Measurements from ENCODE around the gene RBMY1A1.
"Not testable (repeated sequence)": the region's sequence is repeated elsewhere in the genome, so short reads cannot be mapped to it uniquely, and the experiment has no call there.

Gene RBMY1A1
- long read RNA-seq, donor 1: 0 reads
- long read RNA-seq, donor 2: 0 reads
- long read RNA-seq, donor 3: 0 reads
- long read RNA-seq, donor 4: 0 reads
- long read RNA-seq, donor 5: 0 reads
- long read RNA-seq, donor 6: 0 reads
- long read RNA-seq, donor 7: 0 reads
- long read RNA-seq, donor 8: 0 reads

DNA sequence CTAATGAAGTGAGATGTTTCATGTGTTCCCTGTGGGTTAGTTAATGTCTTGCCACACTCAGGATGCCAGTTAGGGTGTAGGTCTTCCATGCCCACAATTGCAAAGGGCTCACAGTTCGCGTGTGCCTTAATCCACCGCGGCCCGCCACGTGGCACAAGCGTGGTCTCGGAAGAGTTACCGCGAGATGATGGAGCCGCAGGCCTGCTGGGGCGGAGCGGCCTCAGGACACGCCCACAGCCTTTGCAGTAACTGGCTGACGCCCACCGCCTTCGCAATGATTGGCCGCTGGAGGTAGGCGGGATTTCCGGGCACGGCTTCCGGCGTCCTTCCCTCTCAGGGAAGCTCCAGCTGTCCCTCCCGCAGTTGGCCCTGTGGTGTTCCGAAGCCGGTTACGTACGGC is at the start of gene RBMY1A1:
Gene RBMY1A1 (plus strand): TSS at position 301 of the 400 bp plus-strand sequence. CDS start 2,013 bp downstream, outside the sequence.
- DNase-seq: not testable (repeated sequence)

GRCh38 chrY:21511038-21511437 is 23.6 kb upstream of the RBMY1A1 start, which contains the start of gene RBMY1B:
Gene RBMY1B, plus strand, starts transcription at chrY:21511338. Its CDS starts 2,013 bp downstream, at chrY:21513351.
- not testable (repeated sequence) for DNase-seq

- DNase-seq: not testable (repeated sequence)
Observed at GRCh38 chrY:21559316-21559984, 24.8 kb downstream of the RBMY1A1 start.

- no peak for DNase-seq
Observed at GRCh38 chrY:21585449-21585848, 50.8 kb downstream of the RBMY1A1 start.

GRCh38 chrY:21586454-21586853 is 51.8 kb downstream of the RBMY1A1 start:
- DNase-seq: not testable (repeated sequence)

DNA sequence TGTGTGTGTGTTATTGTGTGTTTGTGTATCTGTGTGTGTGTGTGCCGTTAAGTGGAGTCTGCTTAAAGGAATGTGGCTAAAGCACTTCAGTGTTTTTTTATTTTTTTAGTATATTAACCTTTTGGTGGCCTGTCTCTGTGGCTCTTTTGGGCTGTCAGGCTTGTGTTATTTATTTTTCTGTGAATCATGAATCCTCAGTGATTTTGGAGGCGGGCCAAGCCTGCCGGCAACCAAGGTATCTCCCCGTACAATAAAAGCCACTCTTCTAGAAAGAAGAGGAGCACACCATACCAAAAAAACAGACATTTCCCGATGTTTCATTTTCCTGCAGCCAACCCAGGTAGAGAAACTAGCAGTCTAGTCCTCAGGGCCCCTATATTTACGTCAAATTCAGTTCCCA is 57.4 kb downstream of the RBMY1A1 start:
- no peak for DNase-seq

- DNase-seq: not testable (repeated sequence)
Observed at GRCh38 chrY:21596287-21596686, 61.6 kb downstream of the RBMY1A1 start.

All from right kidney (tissue), 9 donors.